HepG2 (cell line): ENCODE results near the gene ENG. TPM values are rescaled to one million over a fixed set of nuclear protein-coding genes. Genes with fewer than 3 reads are reported as not detected.
A peak's percentile ranks its signal among the peaks of the same experiment; 100 is the strongest.

Experiments used
- ATRX ChIP-seq: sonication (generic); formaldehyde crosslinking; IDR thresholded peaks from 2 replicates; pipeline ENCODE4 v1.4.0; 2020; ENCODE audit warnings: missing genetic modification reagents, borderline replicate concordance
- DDIT3 ChIP-seq: sonication (generic); formaldehyde crosslinking; IDR thresholded peaks from 2 replicates; pipeline ENCODE4 v1.4.0; 2020; ENCODE audit warnings: mild to moderate bottlenecking, missing genetic modification reagents
- EED ChIP-seq: sonication (generic); formaldehyde crosslinking; IDR thresholded peaks from 2 replicates; pipeline ENCODE4 v1.5.0; 2020; ENCODE audit warnings: mild to moderate bottlenecking, missing genetic modification reagents
- PRDM4 ChIP-seq: sonication (generic); formaldehyde crosslinking; IDR thresholded peaks from 2 replicates; pipeline ENCODE4 v1.9.0; 2021; ENCODE audit warnings: missing genetic modification reagents, borderline replicate concordance
- SMARCC2 ChIP-seq: fragments of 450-650 bp; IDR thresholded peaks from 2 replicates; pipeline ENCODE4 v1.6.1; 2017; ENCODE audit warnings: antibody characterized with exemption, mild to moderate bottlenecking
- SRY ChIP-seq: sonication (generic); formaldehyde crosslinking; IDR thresholded peaks from 2 replicates; pipeline ENCODE4 v1.8.0; 2022; ENCODE audit warnings: mild to moderate bottlenecking, missing genetic modification reagents
- ZNF256 ChIP-seq: sonication (generic); formaldehyde crosslinking; conservative IDR thresholded peaks from 2 replicates; pipeline ENCODE4 v1.4.0; 2020; ENCODE audit warnings: missing genetic modification reagents
- ZNF260 ChIP-seq: sonication (generic); formaldehyde crosslinking; IDR thresholded peaks from 2 replicates; pipeline ENCODE4 v1.4.0; 2020; ENCODE audit warnings: missing genetic modification reagents, low read depth, mild to moderate bottlenecking, borderline replicate concordance
- ZNF263 ChIP-seq: sonication (generic); formaldehyde crosslinking; IDR thresholded peaks from 2 replicates; pipeline ENCODE4 v1.4.0; 2020; ENCODE audit warnings: missing genetic modification reagents
- ZNF598 ChIP-seq: sonication (generic); formaldehyde crosslinking; IDR thresholded peaks from 2 replicates; pipeline ENCODE4 v1.5.1; 2020; ENCODE audit warnings: mild to moderate bottlenecking, missing genetic modification reagents, borderline replicate concordance
- ZZZ3 ChIP-seq: sonication (generic); formaldehyde crosslinking; IDR thresholded peaks from 2 replicates; pipeline ENCODE4 v1.4.0; 2020; ENCODE audit warnings: missing genetic modification reagents, mild to moderate bottlenecking, borderline replicate concordance
- polyA plus RNA-seq, 8 experiments: library from polyadenylated mRNA; depleted of rRNA in 3 of 8; stranded (reverse) in 7 of 8; unstranded in 1 of 8; fragments of >200 nt; fragmentation: Illumina TruSeq in 4 of 8; extraction: Trizol in 4 of 8; gene quantifications; 2 replicates each; pipeline versions ENCODE4 v1.2.1 to v1.2.3, GENCODE V29; 2011 to 2016; ENCODE audit warnings: low read depth in 4 of 8, missing spikeins in 1 of 8, mixed read lengths in 1 of 8; ENCODE audit not compliant: insufficient read depth in 1 of 8
- total RNA-seq, 5 experiments: library from RNA; depleted of rRNA; stranded (reverse); fragments of >200 nt; fragmentation: Illumina TruSeq; extraction: Trizol; gene quantifications; 2 replicates each; pipeline ENCODE4 v1.2.3, GENCODE V29; 2016; ENCODE audit warnings: low read depth in 1 of 5
- TF ChIP-seq, protein P1 (sequence below): sonication (generic); formaldehyde crosslinking; IDR thresholded peaks from 2 replicates; pipeline ENCODE4 v1.5.1; 2020; ENCODE audit warnings: mild to moderate bottlenecking, missing genetic modification reagents, moderate library complexity
- TF ChIP-seq, protein P2 (sequence below): sonication (generic); formaldehyde crosslinking; IDR thresholded peaks from 2 replicates; pipeline ENCODE4 v1.8.0; 2022; ENCODE audit warnings: mild to moderate bottlenecking, missing genetic modification reagents; ENCODE audit not compliant: insufficient replicate concordance

ENG gene
- total and polyA plus RNA-seq, 2 of the 13 experiments (the other 11 are each of a cell fraction or from before 2014, with no cell fraction given): 0.02 to 1.1 TPM

DNA sequence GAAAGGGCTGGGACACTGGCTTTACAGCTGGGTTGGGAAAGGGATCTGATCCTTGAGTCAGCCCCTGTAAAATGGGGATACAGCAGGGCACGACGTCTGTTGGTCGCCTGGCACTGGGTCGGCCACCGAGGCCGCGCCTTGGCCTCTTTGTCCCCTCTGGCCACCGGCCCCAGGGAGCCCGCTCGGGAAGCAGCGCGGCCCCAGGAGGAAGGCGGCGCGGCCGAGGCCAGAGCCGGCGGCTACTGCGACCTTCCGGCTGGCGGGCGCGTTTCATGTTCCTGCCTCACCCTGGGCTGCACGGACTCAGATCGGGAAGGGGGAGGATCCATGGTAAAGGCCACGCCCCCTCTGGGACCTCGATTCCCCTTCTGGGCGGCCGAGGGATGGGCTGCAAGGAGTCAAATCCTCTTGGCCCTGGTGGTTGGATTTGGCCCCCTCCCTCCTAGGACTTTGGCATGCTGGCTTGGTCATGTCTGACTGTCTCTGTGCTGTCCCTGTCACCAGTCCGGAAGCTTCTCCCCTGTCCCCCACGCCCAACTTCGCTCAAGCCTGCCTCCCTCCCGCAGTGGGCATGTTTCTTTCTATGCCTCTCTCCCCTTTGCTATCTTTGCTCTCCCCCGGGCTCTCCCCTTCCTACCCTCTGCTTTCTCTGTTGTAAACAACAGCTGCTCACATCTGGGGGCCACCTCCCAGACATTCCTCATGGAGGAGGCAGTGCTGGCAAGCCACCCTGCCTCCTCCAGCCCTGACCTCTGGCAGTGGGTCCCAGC lies 26.0 kb downstream of the ENG start (continued):
- TF ChIP-seq SMARCC2 (no peak), ZNF256 (CRISPR knock-in tag) (no peak), EED (no peak), ATRX (CRISPR knock-in tag) (no peak), ZZZ3 (no peak), ZNF598 (CRISPR knock-in tag) (no peak), ZNF260 (CRISPR knock-in tag) (no peak), PRDM4 (CRISPR knock-in tag) (no peak), DDIT3 (CRISPR knock-in tag) (no peak), ZNF263 (CRISPR knock-in tag) (no peak), SRY (CRISPR knock-in tag) (no peak)
- TF ChIP-seq, protein P1, sequence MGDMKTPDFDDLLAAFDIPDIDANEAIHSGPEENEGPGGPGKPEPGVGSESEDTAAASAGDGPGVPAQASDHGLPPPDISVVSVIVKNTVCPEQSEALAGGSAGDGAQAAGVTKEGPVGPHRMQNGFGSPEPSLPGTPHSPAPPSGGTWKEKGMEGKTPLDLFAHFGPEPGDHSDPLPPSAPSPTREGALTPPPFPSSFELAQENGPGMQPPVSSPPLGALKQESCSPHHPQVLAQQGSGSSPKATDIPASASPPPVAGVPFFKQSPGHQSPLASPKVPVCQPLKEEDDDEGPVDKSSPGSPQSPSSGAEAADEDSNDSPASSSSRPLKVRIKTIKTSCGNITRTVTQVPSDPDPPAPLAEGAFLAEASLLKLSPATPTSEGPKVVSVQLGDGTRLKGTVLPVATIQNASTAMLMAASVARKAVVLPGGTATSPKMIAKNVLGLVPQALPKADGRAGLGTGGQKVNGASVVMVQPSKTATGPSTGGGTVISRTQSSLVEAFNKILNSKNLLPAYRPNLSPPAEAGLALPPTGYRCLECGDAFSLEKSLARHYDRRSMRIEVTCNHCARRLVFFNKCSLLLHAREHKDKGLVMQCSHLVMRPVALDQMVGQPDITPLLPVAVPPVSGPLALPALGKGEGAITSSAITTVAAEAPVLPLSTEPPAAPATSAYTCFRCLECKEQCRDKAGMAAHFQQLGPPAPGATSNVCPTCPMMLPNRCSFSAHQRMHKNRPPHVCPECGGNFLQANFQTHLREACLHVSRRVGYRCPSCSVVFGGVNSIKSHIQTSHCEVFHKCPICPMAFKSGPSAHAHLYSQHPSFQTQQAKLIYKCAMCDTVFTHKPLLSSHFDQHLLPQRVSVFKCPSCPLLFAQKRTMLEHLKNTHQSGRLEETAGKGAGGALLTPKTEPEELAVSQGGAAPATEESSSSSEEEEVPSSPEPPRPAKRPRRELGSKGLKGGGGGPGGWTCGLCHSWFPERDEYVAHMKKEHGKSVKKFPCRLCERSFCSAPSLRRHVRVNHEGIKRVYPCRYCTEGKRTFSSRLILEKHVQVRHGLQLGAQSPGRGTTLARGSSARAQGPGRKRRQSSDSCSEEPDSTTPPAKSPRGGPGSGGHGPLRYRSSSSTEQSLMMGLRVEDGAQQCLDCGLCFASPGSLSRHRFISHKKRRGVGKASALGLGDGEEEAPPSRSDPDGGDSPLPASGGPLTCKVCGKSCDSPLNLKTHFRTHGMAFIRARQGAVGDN (CRISPR knock-in tag): peak; percentile 91
- TF ChIP-seq, protein P2, sequence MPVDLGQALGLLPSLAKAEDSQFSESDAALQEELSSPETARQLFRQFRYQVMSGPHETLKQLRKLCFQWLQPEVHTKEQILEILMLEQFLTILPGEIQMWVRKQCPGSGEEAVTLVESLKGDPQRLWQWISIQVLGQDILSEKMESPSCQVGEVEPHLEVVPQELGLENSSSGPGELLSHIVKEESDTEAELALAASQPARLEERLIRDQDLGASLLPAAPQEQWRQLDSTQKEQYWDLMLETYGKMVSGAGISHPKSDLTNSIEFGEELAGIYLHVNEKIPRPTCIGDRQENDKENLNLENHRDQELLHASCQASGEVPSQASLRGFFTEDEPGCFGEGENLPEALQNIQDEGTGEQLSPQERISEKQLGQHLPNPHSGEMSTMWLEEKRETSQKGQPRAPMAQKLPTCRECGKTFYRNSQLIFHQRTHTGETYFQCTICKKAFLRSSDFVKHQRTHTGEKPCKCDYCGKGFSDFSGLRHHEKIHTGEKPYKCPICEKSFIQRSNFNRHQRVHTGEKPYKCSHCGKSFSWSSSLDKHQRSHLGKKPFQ (CRISPR knock-in tag): no peak
